ENCODE results near the gene C9orf85.

Gene C9orf85

DNA sequence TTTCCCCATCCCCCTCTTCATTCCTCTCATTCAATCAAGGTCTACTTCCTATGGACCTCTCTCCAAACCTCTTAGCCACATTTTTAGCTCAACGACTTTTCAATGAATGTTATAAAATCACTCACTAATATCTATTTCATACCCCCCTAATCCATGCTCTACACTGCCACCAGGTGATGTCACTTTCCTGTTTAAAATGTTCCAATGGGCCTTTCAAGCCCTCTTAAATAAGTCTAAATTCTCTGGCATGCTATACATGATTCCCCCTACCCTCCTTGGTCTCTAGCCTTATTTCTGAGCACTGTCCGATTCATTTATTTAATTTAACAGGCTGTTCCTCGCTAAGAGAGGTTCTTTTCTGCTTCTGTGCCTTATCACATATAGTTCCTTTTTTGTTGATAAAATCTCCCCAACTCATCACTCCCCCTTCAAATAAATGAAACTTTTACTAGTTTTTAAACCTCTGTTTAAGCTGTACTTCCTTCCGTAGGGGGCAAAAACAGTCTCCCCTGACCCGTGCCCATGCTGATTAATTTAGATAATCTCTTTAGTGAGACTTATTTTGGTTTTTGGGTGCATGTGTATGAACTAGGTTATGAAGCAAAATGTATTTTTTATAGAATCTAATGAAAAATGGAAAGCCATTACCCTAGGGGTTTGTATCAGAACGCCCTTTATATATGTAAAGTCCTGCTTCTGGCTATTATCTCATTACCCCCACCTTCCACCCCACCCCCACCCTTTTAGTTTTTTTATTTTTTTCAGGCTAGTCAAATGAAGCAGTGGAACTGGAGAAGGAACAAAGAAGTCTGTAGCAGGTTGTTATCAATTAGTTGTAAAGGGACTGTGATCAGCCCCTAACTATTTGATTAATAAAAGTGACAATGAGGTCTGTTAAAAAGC is 9.5 kb upstream of the C9orf85 start:
- DNase-seq (ENCODE audit: low read depth in 2 of 3, low spot score in 1 of 3): no peak

DNA sequence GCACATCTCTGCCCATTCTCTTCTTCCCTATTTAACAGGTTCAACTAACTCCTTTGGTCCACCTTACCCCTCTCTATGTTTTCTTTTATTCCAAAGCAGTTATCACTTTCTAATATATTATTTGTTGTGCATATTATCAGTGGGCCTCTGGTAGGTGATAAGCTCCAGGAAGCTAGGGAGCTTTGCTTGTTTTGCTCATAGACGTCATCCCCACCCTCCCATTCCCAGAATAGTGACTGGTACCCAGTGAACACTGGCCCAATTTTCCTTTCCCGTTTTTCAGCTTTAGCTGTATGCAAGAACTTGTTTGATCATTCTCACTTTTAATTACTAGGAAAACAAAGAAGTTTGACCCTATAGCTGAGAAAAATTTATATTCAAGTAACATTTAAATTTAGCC is 7.4 kb upstream of the C9orf85 start:
- no peak for DNase-seq (ENCODE audit: low read depth in 2 of 3, low spot score in 1 of 3)

DNA sequence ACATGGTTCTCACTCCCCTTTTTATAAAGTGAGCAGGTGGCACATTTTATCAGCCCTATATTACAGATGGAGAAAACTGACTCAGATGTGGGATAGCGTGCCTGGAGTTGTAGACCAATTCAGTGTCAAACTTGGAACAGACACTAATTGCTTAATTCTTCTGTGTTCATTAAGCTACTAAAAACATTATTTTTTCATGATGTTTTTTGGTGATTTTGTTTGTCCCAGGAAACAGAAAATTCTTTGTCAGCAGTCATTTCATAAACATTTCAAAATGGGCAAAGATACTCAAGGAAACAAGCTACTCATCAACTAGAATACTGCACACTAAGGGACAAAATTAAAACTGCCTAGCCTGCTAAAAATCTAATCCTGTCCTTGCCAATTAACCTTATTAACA is 2.6 kb upstream of the C9orf85 start:
- no peak for DNase-seq (ENCODE audit: low read depth in 2 of 3, low spot score in 1 of 3)

DNA sequence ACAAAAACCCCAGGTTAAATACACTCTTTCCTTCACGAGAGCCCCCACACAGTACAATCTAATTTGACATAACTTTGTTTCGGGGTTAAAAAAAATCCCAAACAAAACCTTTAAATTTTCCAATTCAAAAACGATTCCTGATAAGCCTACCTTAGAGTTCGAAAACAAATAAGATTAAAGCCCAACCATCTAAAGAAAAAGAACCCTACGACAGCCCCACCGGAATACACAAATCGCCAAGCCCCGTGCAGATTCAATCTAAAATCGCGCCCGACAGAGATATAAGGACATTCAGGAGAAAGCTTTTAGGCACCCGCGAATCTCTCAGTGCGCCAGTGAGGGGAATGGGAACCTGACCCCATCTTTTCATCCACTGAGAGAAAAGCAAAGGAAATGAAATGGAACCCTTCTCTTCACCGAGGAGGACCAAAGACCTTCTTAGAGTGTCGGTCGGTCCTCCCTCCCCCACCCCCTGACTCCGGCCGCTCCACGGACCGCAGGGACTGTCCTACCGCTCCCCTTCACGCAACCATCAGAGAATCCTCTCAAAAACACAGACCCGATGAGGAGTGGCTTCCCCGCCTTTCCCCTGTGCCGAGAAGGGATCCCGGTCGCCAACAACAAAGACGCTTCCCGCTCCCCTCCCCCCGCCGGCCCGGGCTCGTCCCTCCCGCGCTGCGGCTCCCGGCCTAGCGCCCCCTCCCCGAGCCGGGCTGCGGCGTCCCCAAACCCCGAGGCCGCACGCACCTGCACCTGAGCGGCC is 1.4 kb upstream of the C9orf85 start:
- peak in 2 of 3 donors; percentile 14 to 34 for DNase-seq (ENCODE audit: low read depth in 2 of 3, low spot score in 1 of 3)

DNA sequence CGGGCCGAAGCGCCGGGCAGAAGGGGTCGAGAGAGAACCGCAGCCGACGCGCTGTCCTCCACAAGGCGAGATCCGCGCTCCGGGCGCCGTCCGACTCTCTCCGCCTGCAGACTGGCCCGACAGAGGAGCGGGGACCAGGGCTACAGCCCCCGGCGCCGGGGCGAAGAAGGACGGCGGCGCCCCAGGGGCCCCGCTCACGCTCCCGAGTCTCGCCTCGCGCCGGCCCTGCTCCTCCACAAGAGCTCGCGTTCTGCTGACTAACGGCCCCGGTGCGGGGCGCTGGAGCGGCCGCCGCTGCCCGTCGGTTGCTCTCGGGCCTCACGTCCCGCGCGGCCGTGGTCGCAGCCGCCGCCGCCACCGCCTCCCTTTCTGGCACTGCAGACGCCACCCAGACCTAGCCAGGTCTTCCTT is 784 bp upstream of the C9orf85 start:
- no peak for DNase-seq (ENCODE audit: low read depth in 2 of 3, low spot score in 1 of 3)

GRCh38 chr9:71911908-71912335 is 483 bp downstream of the C9orf85 start:
- no peak for DNase-seq (ENCODE audit: low read depth in 2 of 3, low spot score in 1 of 3)

- no peak for DNase-seq (ENCODE audit: low read depth in 2 of 3, low spot score in 1 of 3)
These were observed 4.1 kb downstream of the C9orf85 start for GRCh38 chr9:71915495-71915894.

GRCh38 chr9:71916834-71917534 is 5.5 kb downstream of the C9orf85 start:
- peak in 1 of 3 donors; percentile 29 for DNase-seq (ENCODE audit: low read depth in 2 of 3, low spot score in 1 of 3)

- DNase-seq (ENCODE audit: low read depth in 2 of 3, low spot score in 1 of 3): no peak
These were observed 7.0 kb downstream of the C9orf85 start for GRCh38 chr9:71918419-71918818.

- DNase-seq (ENCODE audit: low read depth in 2 of 3, low spot score in 1 of 3): no peak
These were observed 9.2 kb downstream of the C9orf85 start for GRCh38 chr9:71920456-71921189.

GRCh38 chr9:71921190-71921814 is 9.9 kb downstream of the C9orf85 start:
- no peak for DNase-seq (ENCODE audit: low read depth in 2 of 3, low spot score in 1 of 3)

DNA sequence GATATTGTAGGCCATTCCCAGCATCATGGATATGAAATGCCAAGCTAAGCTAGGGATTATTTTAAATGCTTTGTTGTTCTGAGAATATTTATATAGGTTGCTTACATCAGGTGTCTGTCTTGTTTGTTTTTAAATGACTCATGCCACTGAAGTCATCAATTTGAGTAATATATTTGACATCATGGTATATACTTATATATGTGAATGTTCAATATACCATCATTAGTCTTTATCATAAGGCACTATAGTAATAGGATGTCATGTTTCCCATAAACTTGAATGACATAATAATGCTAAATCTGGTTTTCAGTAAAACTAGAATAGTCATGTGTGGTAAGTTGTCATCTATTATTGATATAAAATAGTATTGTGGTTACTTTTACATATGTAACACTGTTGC is 13.1 kb downstream of the C9orf85 start:
- DNase-seq (ENCODE audit: low read depth in 2 of 3, low spot score in 1 of 3): no peak

- DNase-seq (ENCODE audit: low read depth in 2 of 3, low spot score in 1 of 3): no peak
These were observed 14.4 kb downstream of the C9orf85 start for GRCh38 chr9:71925834-71926233.

- no peak for DNase-seq (ENCODE audit: low read depth in 2 of 3, low spot score in 1 of 3)
These were observed 16.9 kb downstream of the C9orf85 start for GRCh38 chr9:71928376-71928775.

DNA sequence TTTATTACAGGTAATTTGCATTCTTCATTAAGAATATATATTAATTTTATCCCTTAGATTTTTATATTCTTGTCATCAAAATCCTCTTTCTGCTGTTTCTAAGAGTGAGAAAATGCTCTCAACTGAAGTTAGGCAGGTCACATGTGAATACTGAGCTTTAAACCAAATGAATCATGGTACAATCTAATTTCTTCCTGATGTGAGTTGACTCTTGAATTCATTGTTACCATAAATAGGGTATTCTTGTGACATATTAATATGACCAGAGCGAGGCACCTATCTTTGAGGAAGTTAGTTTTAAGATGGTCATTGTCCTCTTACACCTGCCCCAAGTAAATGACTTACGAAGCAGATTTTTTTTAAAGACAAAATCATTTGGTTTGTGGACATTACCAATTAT is 17.4 kb downstream of the C9orf85 start:
- DNase-seq (ENCODE audit: low read depth in 2 of 3, low spot score in 1 of 3): no peak

GRCh38 chr9:71929223-71929622 is 17.8 kb downstream of the C9orf85 start:
- no peak for DNase-seq (ENCODE audit: low read depth in 2 of 3, low spot score in 1 of 3)

DNA sequence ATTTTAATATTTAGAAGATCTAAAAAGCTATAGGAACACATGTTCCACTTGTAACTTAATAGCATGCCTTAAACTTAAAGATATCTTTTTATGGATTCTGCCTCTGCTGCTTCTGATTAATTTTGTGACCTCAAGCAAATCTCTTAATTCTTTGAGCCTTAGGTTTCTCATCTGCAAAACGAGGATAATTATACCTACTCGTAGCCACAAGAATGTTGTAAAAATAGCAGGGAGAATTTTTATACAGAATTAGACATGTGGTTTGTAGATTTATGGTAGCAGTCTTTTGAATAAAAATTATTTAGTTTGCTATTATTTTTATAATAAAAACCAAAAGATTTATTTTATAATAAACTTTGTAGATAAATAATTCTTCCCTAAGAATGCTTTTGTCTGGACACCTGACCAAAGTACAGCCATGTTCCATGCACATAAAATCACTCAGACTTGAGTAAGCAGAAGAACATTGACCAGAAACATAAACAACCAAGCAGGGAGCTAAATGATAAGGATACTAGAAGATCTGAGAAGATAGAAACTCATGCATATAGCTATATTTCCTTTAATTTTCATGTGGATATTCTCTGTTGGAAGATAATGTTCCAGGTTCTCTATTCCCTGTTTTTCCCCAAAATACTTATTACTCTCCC is 18.5 kb downstream of the C9orf85 start:
- DNase-seq (ENCODE audit: low read depth in 2 of 3, low spot score in 1 of 3): no peak

DNA sequence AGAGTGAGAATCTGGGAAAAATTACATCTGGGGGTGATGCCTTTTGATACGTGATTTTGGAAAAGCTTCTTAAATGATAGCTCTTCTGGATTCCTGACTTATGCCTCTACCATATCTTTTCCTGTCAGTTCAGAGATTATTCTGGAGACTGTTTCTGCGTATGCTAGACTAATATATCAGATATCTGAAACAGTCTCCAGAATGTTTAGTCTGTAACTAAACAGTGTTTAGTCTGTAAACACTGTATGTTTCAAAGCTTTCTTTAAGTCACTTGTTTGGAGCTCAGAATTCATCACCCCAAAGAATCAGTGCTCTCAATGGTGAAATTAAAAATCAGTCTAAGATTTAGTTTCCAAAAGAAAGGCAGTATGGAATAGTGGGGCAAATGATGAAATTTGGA is 19.7 kb downstream of the C9orf85 start:
- no peak for DNase-seq (ENCODE audit: low read depth in 2 of 3, low spot score in 1 of 3)

- no peak for DNase-seq (ENCODE audit: low read depth in 2 of 3, low spot score in 1 of 3)
These were observed 24.6 kb downstream of the C9orf85 start for GRCh38 chr9:71936066-71936465.

DNA sequence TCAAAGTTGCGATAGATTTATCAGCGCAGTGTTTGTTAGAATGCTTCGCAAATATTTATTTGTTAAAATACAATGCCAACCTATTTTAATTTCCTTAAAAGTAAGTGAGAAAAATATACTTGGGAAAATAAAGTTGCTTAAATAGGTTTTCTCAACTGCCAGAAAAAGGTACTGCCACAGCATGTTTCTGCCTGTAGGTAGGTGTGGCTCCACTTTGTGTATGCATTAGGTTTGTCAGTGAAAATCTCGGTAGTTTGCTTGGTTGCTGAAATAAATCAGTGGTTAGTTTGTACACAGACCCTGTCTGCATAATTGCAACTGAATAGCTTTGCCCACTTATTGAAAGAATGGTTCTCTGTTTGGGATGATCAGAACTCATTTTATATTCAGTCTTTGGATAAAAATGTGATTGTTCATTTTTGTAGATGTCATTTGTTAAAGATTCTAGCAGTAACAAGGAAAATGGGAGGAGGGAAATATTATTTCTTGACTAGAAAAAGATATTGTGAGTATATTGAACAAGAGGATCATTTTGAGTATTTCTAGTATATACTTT is 25.7 kb downstream of the C9orf85 start:
- DNase-seq (ENCODE audit: low read depth in 2 of 3, low spot score in 1 of 3): no peak

All from stimulated activated CD4-positive, alpha-beta T cell treated with anti-CD3 and anti-CD28 coated beads, Interleukin-12 subunit alpha, Interleukin-12 subunit beta, amount 100 ng/mL, for 48 hours (primary cell).